Measurements from ENCODE around the gene SLC39A5. TPM values are rescaled to one million over a fixed set of nuclear protein-coding genes. Genes with fewer than 3 reads are reported as not detected.
"Not testable (repeated sequence)": the region's sequence is repeated elsewhere in the genome, so short reads cannot be mapped to it uniquely, and the experiment has no call there.

The SLC39A5 gene
- total RNA-seq, 1 donor from 2014 or later = not detected

- ATAC-seq = no peak
These were observed 51.0 kb downstream of the SLC39A5 start for GRCh38 chr12:56280849-56281248.

GRCh38 chr12:56282030-56282429 is 52.2 kb downstream of the SLC39A5 start:
- no peak for ATAC-seq

- no peak for ATAC-seq
These were observed 52.7 kb downstream of the SLC39A5 start for GRCh38 chr12:56282579-56282978.

- not testable (repeated sequence) for ATAC-seq
These were observed 54.4 kb downstream of the SLC39A5 start for GRCh38 chr12:56284263-56284662.

GRCh38 chr12:56286044-56286830 is 56.4 kb downstream of the SLC39A5 start:
- ATAC-seq = no peak

Other genes with a start within 250 kb of the SLC39A5 start
- 16.0 TPM for gene SUOX, start 232.8 kb upstream of the SLC39A5 start, total RNA-seq
- 4.3 TPM for gene IKZF4, start 209.0 kb upstream of the SLC39A5 start, total RNA-seq
- 52.8 TPM for gene RPS26, start 188.1 kb upstream of the SLC39A5 start, total RNA-seq
- 68.1 TPM for gene ERBB3, start 149.9 kb upstream of the SLC39A5 start, total RNA-seq
- 125 TPM for gene PA2G4, start 125.5 kb upstream of the SLC39A5 start, total RNA-seq
- gene RPL41, start 113.4 kb upstream of the SLC39A5 start, total RNA-seq = 4,992 TPM
- gene ZC3H10, start 111.8 kb upstream of the SLC39A5 start, total RNA-seq = 1.8 TPM
- 48.8 TPM for gene ESYT1, start 101.8 kb upstream of the SLC39A5 start, total RNA-seq
- 54.2 TPM for gene MYL6B, start 77.5 kb upstream of the SLC39A5 start, total RNA-seq
- 1,179 TPM for gene MYL6, start 71.7 kb upstream of the SLC39A5 start, total RNA-seq
- 44.4 TPM for gene SMARCC2, start 40.6 kb upstream of the SLC39A5 start, total RNA-seq
- gene RNF41, start 8.1 kb upstream of the SLC39A5 start, total RNA-seq = 26.9 TPM
- 26.5 TPM for gene NABP2, start 5.7 kb upstream of the SLC39A5 start, total RNA-seq
- gene ANKRD52, start 28.3 kb downstream of the SLC39A5 start, total RNA-seq = 19.8 TPM
- gene COQ10A, start 36.9 kb downstream of the SLC39A5 start, total RNA-seq = 3.1 TPM
- gene CS, start 70.3 kb downstream of the SLC39A5 start, total RNA-seq = 215 TPM
- gene CNPY2, start 85.9 kb downstream of the SLC39A5 start, total RNA-seq = 67.7 TPM
- gene PAN2, start 103.9 kb downstream of the SLC39A5 start, total RNA-seq = 21.4 TPM
- gene IL23A, start 108.8 kb downstream of the SLC39A5 start, total RNA-seq = 1.8 TPM
- 54.5 TPM for gene STAT2, start 130.1 kb downstream of the SLC39A5 start, total RNA-seq
- not detected for gene APOF, start 132.8 kb downstream of the SLC39A5 start, total RNA-seq
- gene TIMELESS, start 219.4 kb downstream of the SLC39A5 start, total RNA-seq = 10.5 TPM
- gene MIP, start 224.6 kb downstream of the SLC39A5 start, total RNA-seq = not detected
- gene SPRYD4, start 238.5 kb downstream of the SLC39A5 start, total RNA-seq = 3.2 TPM

All from esophagus mucosa (tissue), 1 donor.